Thyroid gland (tissue), 4 donors: ENCODE measurements around the gene LMO1. TPM values are rescaled to one million over a fixed set of nuclear protein-coding genes. Genes with fewer than 3 reads are reported as not detected.

Experiments used
- DNase-seq, 2 donors: peaks; one replicate each; pipeline ENCODE4 v3.0.0-alpha.2; 2019
- H3K27ac ChIP-seq, 3 donors: fragments of 200-600 bp; sonication (generic); 1 replicate in 2 of 3; 2 replicates in 1 of 3; pipeline ENCODE4 v1.5.1; 2016 to 2019; ENCODE audit warnings: mild to moderate bottlenecking in 1 of 3, moderate library complexity in 1 of 3
- H3K27me3 ChIP-seq: fragments of 200-600 bp; sonication (generic); one replicate; pipeline ENCODE4 v1.5.1; 2019
- H3K36me3 ChIP-seq, 2 donors: fragments of 200-600 bp; sonication (generic); one replicate each; pipeline ENCODE4 v1.5.1; 2016 to 2019
- H3K4me1 ChIP-seq, 2 donors: fragments of 200-600 bp; sonication (generic); one replicate each; pipeline ENCODE4 v1.5.1; 2017 to 2019
- H3K4me3 ChIP-seq, 3 donors: fragments of 200-600 bp; sonication (generic); replicated peaks in 1 of 3; 1 replicate in 2 of 3; 2 replicates in 1 of 3; pipeline ENCODE4 v1.5.1; 2016; ENCODE audit warnings: mild to moderate bottlenecking in 1 of 3
- H3K9me3 ChIP-seq: fragments of 200-600 bp; sonication (generic); one replicate; pipeline ENCODE4 v1.5.1; 2017
- CTCF ChIP-seq, 6 experiments: fragments of 200-600 bp in 3 of 6; fragments of 450-650 bp in 3 of 6; sonication (generic) in 3 of 6; IDR thresholded peaks; one replicate each; pipeline ENCODE4 v1.5.1; 2016 to 2019; ENCODE audit warnings: antibody characterized with exemption in 6 of 6, mild to moderate bottlenecking in 2 of 6, inconsistent platforms in 1 of 6, moderate library complexity in 1 of 6
- POLR2A ChIP-seq, 2 donors: fragments of 450-650 bp; IDR thresholded peaks; one replicate each; pipeline ENCODE4 v1.6.1; 2017; ENCODE audit warnings: antibody characterized with exemption in 2 of 2, mild to moderate bottlenecking in 2 of 2, moderate library complexity in 1 of 2
- WGBS, 2 donors: methylation state at CpG; one replicate each; pipeline ENCODE4 v1.1.5; 2017; 5-methylcytosine and 5-hydroxymethylcytosine counted together
- intact Hi-C: fragments of 100-400 bp; cut with DNase I; formaldehyde crosslinking; loops from one replicate; pipeline ENCODE4 v1.15.1; 2023
- total RNA-seq, 4 donors: library from RNA; depleted of rRNA; stranded (reverse); fragments of >200 nt; gene quantifications; one replicate each; pipeline ENCODE4 v1.2.3, GENCODE V29; 2016

LMO1 gene
- total RNA-seq, 4 donors from 2014 or later = 0.59 TPM; not detected in 3

GRCh38 chr11:8277691-8278090, 14.0 kb upstream of the LMO1 start:
- no peaks in the 10 kb centered on the region for H3K27me3 ChIP-seq
- 82% methylated on average over 6 to 7 of the region's 7 CpGs for WGBS, 2 donors
- no peaks in the 10 kb centered on the region for H3K36me3 ChIP-seq
- intact Hi-C loops = no loop called here
- DNase-seq = no peak
- TF ChIP-seq CTCF (IDR thresholded peaks at IDR 0.05) (no peak), POLR2A (IDR thresholded peaks at IDR 0.05) (no peak)
- no peak overlapping the region for H3K27ac ChIP-seq
- H3K9me3 ChIP-seq = no peaks in the 10 kb centered on the region
- no peaks in the 10 kb centered on the region for H3K4me1 ChIP-seq
- H3K4me3 ChIP-seq = no peak overlapping the region

- intact Hi-C loops = no loop called here
- no peaks in the 10 kb centered on the region for H3K36me3 ChIP-seq
- H3K4me3 ChIP-seq = no peak overlapping the region
- no peaks in the 10 kb centered on the region for H3K9me3 ChIP-seq
- DNase-seq = no peak
- no peaks in the 10 kb centered on the region for H3K27me3 ChIP-seq
- no peak for TF ChIP-seq POLR2A (IDR thresholded peaks at IDR 0.05)
- no peak for TF ChIP-seq CTCF (IDR thresholded peaks at IDR 0.05)
- no peaks in the 10 kb centered on the region for H3K4me1 ChIP-seq
- H3K27ac ChIP-seq = no peak overlapping the region
- 94 to 96% methylated on average over 4 of the region's 4 CpGs for WGBS, 2 donors
Observed at GRCh38 chr11:8276528-8276927, 12.8 kb upstream of the LMO1 start.

- DNase-seq = no peak
- H3K9me3 ChIP-seq = no peaks in the 10 kb centered on the region
- H3K4me1 ChIP-seq = peaks cover 0 to 6% of the 10 kb centered on the region in 2 donors
- H3K27ac ChIP-seq = no peak overlapping the region
- no peaks in the 10 kb centered on the region for H3K36me3 ChIP-seq
- H3K4me3 ChIP-seq = no peak overlapping the region
- no peaks in the 10 kb centered on the region for H3K27me3 ChIP-seq
- intact Hi-C loops = no loop called here
- TF ChIP-seq POLR2A (IDR thresholded peaks at IDR 0.05) (no peak), CTCF (IDR thresholded peaks at IDR 0.05) (no peak)
Observed at GRCh38 chr11:8273287-8273686, 9.6 kb upstream of the LMO1 start.

- intact Hi-C loops = no loop called here
- WGBS, 2 donors = 93 to 97% methylated on average over 5 of the region's 5 CpGs
- H3K27me3 ChIP-seq = no peaks in the 10 kb centered on the region
Observed at GRCh38 chr11:8271106-8271886, 7.6 kb upstream of the LMO1 start.

More at GRCh38 chr11:8271106-8271886, 7.6 kb upstream of the LMO1 start:
- Histone ChIP-seq H3K4me3 (no peak overlapping the region), H3K27ac (no peak overlapping the region), H3K36me3 (no peaks in the 10 kb centered on the region), H3K9me3 (no peaks in the 10 kb centered on the region), H3K4me1 (peaks cover 4 to 14% of the 10 kb centered on the region in 2 donors)
- TF ChIP-seq CTCF (IDR thresholded peaks at IDR 0.05) (no peak), POLR2A (IDR thresholded peaks at IDR 0.05) (no peak)
- DNase-seq = no peak
